Adrenal gland (tissue), 5 donors: Measurements from ENCODE around the gene UBASH3B.

Source experiments
- POLR2A ChIP-seq, 2 donors: fragments of 450-650 bp; IDR thresholded peaks; one replicate each; pipeline ENCODE4 v1.6.1; 2017; ENCODE audit warnings: antibody characterized with exemption in 2 of 2, mild to moderate bottlenecking in 2 of 2, moderate library complexity in 1 of 2
- TF ChIP-seq, protein P1 (sequence below), 6 experiments: fragments of 450-650 bp in 4 of 6; fragments of 200-600 bp in 2 of 6; sonication (generic) in 1 of 6; IDR thresholded peaks; 1 replicate in 5 of 6; 2 replicates in 1 of 6; pipeline versions ENCODE4 v1.5.1 to v1.8.0; 2016 to 2021; ENCODE audit warnings: antibody characterized with exemption in 6 of 6, mild to moderate bottlenecking in 2 of 6, moderate library complexity in 1 of 6
- donor health status: DM: no; HTN: no; CAD: no.

DNA sequence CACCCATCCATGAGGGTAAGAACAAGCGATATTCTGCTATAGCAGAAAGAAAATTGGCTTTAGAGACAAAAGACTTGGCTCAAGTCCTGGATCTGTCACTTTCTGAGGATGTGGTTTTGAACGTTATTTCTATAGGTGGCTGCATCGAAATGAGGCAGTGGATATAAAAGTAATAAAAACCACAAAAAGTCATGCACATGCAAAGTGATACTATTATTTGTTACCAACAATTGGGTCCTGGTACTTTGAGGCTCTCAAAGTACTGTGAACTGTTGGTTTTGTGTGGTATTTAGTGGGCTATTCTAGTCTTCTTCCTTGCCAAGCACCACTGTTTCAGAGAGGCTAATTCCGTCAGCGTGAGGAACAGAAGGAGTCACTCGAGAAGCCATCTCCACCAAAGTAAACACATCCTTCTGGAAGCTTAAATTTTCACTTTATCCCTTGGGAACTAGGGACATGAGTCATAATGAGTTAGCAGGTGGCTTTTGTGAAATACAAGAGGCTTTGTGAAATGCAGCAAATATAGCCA is 13.1 kb downstream of the UBASH3B start:
- TF ChIP-seq, protein P1, sequence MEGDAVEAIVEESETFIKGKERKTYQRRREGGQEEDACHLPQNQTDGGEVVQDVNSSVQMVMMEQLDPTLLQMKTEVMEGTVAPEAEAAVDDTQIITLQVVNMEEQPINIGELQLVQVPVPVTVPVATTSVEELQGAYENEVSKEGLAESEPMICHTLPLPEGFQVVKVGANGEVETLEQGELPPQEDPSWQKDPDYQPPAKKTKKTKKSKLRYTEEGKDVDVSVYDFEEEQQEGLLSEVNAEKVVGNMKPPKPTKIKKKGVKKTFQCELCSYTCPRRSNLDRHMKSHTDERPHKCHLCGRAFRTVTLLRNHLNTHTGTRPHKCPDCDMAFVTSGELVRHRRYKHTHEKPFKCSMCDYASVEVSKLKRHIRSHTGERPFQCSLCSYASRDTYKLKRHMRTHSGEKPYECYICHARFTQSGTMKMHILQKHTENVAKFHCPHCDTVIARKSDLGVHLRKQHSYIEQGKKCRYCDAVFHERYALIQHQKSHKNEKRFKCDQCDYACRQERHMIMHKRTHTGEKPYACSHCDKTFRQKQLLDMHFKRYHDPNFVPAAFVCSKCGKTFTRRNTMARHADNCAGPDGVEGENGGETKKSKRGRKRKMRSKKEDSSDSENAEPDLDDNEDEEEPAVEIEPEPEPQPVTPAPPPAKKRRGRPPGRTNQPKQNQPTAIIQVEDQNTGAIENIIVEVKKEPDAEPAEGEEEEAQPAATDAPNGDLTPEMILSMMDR (IDR thresholded peaks at IDR 0.05), result no peak
- no peak for TF ChIP-seq POLR2A (IDR thresholded peaks at IDR 0.05)
